Measurements from ENCODE around the gene THOC5. TPM values are rescaled to one million over a fixed set of nuclear protein-coding genes. Genes with fewer than 3 reads are reported as not detected.
"Not testable (repeated sequence)": the region's sequence is repeated elsewhere in the genome, so short reads cannot be mapped to it uniquely, and the experiment has no call there.

THOC5 gene
- total and polyA plus RNA-seq, 7 donors, result 33.8 to 56.0 (median 45.8) TPM

DNA sequence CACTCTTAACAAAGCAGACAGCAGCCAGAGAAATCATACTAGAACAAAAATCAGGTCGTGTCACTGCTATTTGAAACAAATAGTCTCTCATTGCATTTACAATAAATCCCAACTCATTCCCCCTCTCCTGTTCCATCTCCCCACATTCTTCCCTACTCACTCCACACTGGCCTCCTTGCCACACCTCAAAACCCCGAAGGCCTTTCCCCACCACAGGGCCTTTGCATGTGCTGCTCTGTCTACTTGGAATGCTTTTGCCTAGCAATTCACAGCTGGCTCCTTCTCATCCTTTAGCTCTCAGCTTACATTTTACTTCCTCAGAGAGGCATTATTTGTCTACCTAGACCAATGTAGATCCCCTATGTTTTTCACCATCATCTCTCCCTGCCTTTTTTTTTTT is 6.3 kb upstream of the THOC5 start:
- Histone ChIP-seq H3K9me3 (no peaks in the 10 kb centered on the region), H3K27me3 (ENCODE audit: insufficient read depth in 3 of 3, low read length in 2 of 3) (no peaks in the 10 kb centered on the region), H3K36me3 (ENCODE audit: insufficient read depth in 1 of 2, low read depth in 1 of 2) (peaks cover 0 to 14% of the 10 kb centered on the region in 2 donors), H3K4me3 (no peak overlapping the region), H3K27ac (no peak overlapping the region), H3K4me1 (no peaks in the 10 kb centered on the region)
- ATAC-seq (no peak), DNase-seq (no peak)
- WGBS, 3 donors, result 89 to 96% (median 93%) methylated on average over 2 of the region's 2 CpGs
- TF ChIP-seq, protein P1, sequence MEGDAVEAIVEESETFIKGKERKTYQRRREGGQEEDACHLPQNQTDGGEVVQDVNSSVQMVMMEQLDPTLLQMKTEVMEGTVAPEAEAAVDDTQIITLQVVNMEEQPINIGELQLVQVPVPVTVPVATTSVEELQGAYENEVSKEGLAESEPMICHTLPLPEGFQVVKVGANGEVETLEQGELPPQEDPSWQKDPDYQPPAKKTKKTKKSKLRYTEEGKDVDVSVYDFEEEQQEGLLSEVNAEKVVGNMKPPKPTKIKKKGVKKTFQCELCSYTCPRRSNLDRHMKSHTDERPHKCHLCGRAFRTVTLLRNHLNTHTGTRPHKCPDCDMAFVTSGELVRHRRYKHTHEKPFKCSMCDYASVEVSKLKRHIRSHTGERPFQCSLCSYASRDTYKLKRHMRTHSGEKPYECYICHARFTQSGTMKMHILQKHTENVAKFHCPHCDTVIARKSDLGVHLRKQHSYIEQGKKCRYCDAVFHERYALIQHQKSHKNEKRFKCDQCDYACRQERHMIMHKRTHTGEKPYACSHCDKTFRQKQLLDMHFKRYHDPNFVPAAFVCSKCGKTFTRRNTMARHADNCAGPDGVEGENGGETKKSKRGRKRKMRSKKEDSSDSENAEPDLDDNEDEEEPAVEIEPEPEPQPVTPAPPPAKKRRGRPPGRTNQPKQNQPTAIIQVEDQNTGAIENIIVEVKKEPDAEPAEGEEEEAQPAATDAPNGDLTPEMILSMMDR (IDR thresholded peaks at IDR 0.05), result no peak
- intact Hi-C loops (cut with DNase I), result no loop called here

DNA sequence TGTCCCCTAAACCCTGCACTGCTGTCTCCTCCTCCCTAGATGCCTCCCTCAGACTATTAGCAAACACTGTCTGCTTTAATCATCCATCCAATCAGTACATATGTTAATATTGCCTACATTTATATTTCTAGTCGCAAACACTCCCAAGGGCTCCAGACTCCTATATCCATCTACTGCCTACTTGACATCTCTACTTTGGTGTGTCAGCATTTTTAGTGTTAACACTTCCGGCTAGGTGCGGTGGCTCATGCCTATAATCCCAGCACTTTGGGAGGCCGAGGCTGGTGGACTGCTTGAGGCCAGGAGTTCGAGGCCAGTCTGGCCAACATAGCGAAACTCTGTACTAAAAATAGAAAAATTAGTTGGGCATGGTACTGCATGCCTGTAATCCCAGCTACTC is 5.5 kb upstream of the THOC5 start:
- Histone ChIP-seq H3K27me3 (ENCODE audit: insufficient read depth in 3 of 3, low read length in 2 of 3) (no peaks in the 10 kb centered on the region), H3K4me3 (no peak overlapping the region), H3K27ac (no peak overlapping the region), H3K9me3 (no peaks in the 10 kb centered on the region), H3K4me1 (peaks cover 7% of the 10 kb centered on the region), H3K36me3 (ENCODE audit: insufficient read depth in 1 of 2, low read depth in 1 of 2) (peaks cover 0 to 14% of the 10 kb centered on the region in 2 donors)
- ATAC-seq (no peak), DNase-seq (no peak)
- intact Hi-C loops (cut with DNase I), result no loop called here
- TF ChIP-seq, protein P1 (IDR thresholded peaks at IDR 0.05), result no peak
- WGBS, 3 donors, result 82 to 90% (median 85%) methylated on average over 6 of the region's 6 CpGs

DNA sequence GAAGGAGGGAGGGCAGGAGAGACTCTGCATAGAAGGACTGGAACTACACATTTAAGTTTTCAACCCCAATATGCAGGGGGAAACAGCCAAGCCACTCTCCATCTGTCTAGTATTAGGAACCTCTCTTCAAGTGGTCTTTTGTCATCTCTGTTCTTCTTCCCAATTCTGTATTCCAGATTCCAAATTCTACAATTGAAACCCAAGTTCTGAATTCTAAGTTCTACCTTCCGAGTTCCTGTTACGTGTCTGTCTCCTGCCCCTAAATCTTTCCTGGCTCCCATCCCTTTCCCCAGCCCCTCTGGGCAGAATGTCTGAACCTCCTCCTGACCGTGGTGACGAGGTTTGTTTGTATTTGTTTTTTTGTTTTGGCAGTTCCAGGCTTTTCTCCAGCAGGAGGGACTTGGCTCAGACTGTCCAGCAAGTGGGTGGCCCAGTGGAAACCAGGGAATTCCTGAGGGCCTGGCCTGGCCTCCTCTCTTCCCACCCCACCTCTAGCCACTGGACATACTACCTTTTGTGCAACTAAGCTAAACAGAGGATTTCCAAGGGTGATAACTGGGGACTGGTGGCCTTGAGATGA is 1.6 kb upstream of the THOC5 start:
- H3K4me1 ChIP-seq, result peaks cover 8% of the 10 kb centered on the region
- TF ChIP-seq, protein P1 (IDR thresholded peaks at IDR 0.05), result no peak
- 43 to 54% (median 47%) methylated on average over 4 of the region's 4 CpGs for WGBS, 3 donors
- no peak for ATAC-seq
- intact Hi-C loops (cut with DNase I), result no loop called here
- H3K4me3 ChIP-seq, result no peak overlapping the region
- no peak overlapping the region for H3K27ac ChIP-seq
- H3K27me3 ChIP-seq (ENCODE audit: insufficient read depth in 3 of 3, low read length in 2 of 3), result no peaks in the 10 kb centered on the region
- no peak for DNase-seq
- no peaks in the 10 kb centered on the region for H3K9me3 ChIP-seq
- peaks cover 0 to 14% of the 10 kb centered on the region in 2 donors for H3K36me3 ChIP-seq (ENCODE audit: insufficient read depth in 1 of 2, low read depth in 1 of 2)

DNA sequence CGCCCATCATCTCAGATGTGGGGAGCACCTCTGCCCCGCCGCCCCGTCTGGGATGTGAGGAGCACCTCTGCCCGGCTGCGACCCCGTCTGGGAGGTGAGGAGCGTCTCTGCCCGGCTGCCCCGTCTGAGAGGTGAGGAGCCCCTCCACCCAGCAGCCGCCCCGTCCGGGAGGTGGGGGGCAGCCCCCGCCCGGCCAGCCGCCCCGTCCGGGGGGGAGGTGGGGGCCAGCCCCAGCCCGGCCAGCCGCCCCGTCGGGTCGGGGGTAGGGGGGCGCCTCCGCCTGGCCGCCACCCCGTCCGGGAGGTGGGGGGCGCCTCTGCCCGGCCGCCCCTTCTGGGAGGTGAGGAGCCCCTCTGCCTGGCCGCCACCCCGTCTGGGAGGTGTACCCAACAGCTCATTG is 1.2 kb downstream of the THOC5 start:
- H3K36me3 ChIP-seq (ENCODE audit: insufficient read depth in 1 of 2, low read depth in 1 of 2), result peaks cover 4 to 22% of the 10 kb centered on the region in 2 donors
- WGBS, 3 donors, result 89 to 96% (median 94%) methylated on average over 19 to 33 of the region's 33 CpGs
- not testable (repeated sequence) for H3K4me3 ChIP-seq; H3K4me1 ChIP-seq; H3K27me3 ChIP-seq (ENCODE audit: insufficient read depth in 3 of 3, low read length in 2 of 3); ATAC-seq; H3K27ac ChIP-seq; H3K9me3 ChIP-seq; DNase-seq
- intact Hi-C loops (cut with DNase I), result loop anchor here in 1 of 2 donors (5.0 kb wide), 1 partner anchor 50 kb away; the partner anchor contains the start of gene NF2

DNA sequence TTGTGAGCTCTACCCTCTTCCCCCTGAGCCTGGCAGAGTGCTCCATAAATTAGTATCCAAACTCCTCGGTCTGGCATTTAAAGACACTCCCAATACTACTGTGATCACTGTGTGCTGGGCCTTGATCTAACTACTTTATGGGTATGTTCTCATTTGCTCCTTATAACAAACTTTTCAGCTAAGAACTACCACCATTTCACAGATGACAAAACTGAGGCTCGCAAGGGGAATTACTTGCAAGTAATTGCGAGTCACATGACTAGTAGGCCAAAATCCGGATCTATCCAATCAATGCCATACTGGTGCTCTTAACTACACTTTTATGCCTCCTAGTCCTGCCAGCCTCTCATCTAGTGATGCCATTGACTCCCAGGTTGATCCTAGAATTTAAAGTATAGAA is 3.6 kb downstream of the THOC5 start:
- DNase-seq, result no peak
- Histone ChIP-seq H3K4me3 (no peak overlapping the region), H3K27me3 (ENCODE audit: insufficient read depth in 3 of 3, low read length in 2 of 3) (no peaks in the 10 kb centered on the region), H3K4me1 (peaks cover 8% of the 10 kb centered on the region), H3K27ac (no peak overlapping the region), H3K36me3 (ENCODE audit: insufficient read depth in 1 of 2, low read depth in 1 of 2) (peaks cover 7 to 42% of the 10 kb centered on the region in 2 donors), H3K9me3 (no peaks in the 10 kb centered on the region)
- intact Hi-C loops (cut with DNase I), result loop anchor here in 1 of 2 donors (5.0 kb wide), 1 partner anchor 52 kb away; the partner anchor contains the start of gene NF2
- 93% methylated on average over 4 of the region's 4 CpGs for WGBS, 3 donors
- ATAC-seq, result no peak
- TF ChIP-seq, protein P1 (IDR thresholded peaks at IDR 0.05), result no peak

DNA sequence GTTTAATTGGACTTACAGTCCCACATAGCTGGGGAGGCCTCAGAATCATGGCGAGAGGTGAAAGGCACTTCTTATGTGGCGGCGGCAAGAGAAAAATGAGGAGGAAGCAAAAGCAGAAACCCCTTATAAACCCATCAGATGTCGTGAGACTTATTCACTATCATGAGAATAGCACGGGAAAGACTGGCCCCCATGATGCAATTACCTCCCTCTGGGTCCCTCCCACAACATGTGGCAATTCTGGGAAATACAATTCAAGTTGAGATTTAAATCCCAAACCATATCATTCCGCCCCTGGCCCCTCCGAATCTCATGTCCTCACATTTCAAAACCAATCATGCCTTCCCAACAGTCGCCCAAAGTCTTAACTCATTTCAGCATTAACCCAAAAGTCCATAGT is 8.5 kb downstream of the THOC5 start:
- peaks cover 10 to 92% of the 10 kb centered on the region in 2 donors for H3K36me3 ChIP-seq (ENCODE audit: insufficient read depth in 1 of 2, low read depth in 1 of 2)

More for the DNA sequence above, 8.5 kb downstream of the THOC5 start:
- H3K27ac ChIP-seq; ATAC-seq; DNase-seq; H3K4me1 ChIP-seq; H3K9me3 ChIP-seq; H3K4me3 ChIP-seq; intact Hi-C loops (cut with DNase I); H3K27me3 ChIP-seq (ENCODE audit: insufficient read depth in 3 of 3, low read length in 2 of 3): not testable (repeated sequence)
- 77 to 82% (median 81%) methylated on average over 8 of the region's 8 CpGs for WGBS, 3 donors
